Epidermal melanocyte (primary cell): ENCODE results near the gene NINL.
"Not testable (repeated sequence)": the region's sequence is repeated elsewhere in the genome, so short reads cannot be mapped to it uniquely, and the experiment has no call there.

Experiments used
- DNase-seq: peaks from one replicate; pipeline ENCODE4 v3.0.0; 2011; ENCODE audit warnings: low spot score; ENCODE audit not compliant: insufficient read length

NINL gene

GRCh38 chr20:25485872-25486271 lies 99.5 kb downstream of the NINL start:
- no peak for DNase-seq

DNA sequence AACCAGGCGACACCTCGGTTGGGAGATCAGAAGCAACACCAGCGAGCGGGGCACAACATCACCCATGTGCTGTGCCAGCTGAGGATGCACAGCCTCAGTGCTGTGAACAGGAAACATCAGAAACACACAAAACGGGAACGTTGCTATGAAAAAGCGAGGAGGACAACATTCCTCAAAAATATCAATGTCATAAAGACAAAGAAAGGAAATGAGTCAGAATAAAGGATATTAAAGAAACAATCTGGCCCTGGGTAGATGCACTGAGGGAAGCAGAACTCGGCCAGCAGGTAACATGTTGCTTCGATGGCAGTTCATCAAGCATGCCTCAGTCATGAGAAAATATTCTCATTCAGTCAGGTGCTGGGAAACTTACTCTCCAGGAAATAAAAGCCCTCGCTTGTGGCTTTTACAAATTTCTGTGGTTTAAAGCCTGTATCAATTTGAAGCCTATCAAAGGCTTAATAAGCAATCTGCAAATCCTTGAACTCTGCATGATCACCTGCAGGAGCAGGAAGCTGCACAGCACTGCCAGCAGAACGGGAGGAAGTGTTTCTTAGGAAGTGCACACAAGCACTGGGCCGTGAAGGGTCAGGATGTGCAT lies 100.3 kb downstream of the NINL start:
- no peak for DNase-seq

DNA sequence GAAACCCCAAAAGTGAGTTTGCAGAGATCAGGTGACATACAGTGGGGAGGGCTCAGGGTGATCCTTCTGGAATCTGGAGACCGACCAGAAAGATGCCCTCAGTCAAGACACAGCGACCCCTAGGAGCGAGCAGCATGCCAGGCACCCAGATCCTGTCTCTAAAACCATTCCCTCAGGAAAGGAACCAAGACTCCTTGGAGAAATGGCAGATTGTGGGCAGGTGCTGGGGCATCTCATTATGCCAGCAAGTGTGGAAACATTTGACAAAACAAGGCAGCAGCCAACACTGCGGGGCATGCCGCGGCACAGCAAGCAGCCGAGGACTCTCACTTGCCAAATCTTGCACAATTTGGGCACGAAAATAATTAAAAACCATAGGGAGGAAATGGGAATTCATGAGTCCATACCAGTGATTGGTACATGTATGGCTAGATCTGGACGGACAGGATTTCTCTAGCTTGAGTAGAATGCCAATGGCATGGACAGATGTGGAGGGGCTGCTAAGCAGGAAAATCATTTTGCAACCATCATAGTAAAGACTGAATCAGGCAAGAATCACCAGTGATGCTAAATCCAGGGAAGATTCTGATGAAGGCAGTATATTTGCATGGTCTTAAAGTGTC lies 101.0 kb downstream of the NINL start:
- DNase-seq, result no peak

- no peak for DNase-seq
These were observed 101.7 kb downstream of the NINL start for GRCh38 chr20:25483431-25484132.

GRCh38 chr20:25481918-25482253 lies 103.4 kb downstream of the NINL start:
- DNase-seq, result no peak

GRCh38 chr20:25481235-25481917 lies 104.0 kb downstream of the NINL start:
- no peak for DNase-seq

DNA sequence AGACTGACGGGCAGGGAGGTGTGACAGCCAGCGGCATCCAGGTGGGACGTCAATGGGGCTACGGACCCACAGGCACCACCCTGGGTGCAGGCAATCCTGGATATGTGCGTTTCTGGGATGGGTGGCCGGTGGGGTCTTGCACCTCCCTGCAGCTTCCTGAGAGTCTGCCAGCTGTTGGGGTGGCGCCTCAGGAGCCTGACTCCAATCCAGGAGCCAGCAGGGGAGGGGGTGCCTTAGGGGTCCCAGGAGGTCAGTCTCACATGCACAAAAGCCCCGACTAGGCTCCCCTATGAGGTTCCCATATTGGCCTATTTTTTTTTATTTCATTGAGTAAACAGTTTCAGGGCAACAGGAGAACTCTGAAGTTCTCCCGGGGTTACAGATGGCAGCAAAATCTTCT lies 104.5 kb downstream of the NINL start:
- no peak for DNase-seq

DNA sequence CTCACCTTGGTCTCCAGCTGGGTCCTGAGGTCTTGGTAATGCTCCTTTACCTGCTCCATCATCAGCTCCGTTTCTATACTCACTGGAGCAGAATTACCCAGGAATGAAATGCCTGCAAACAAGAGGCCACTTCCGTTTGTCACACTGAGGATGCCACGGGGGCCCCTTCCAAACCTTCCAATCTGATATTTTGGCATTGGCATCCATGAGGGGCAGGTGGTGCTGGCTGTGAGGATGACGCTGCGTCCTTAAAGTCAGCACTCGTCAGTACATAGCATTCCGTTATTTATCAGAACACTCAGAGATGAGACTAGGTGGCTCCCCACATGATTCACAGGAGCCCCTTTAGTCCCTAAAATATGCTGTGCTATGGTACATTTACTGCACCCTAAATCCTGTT lies 105.2 kb downstream of the NINL start:
- no peak for DNase-seq

- DNase-seq, result no peak
These were observed 105.7 kb downstream of the NINL start for GRCh38 chr20:25479638-25480037.

DNA sequence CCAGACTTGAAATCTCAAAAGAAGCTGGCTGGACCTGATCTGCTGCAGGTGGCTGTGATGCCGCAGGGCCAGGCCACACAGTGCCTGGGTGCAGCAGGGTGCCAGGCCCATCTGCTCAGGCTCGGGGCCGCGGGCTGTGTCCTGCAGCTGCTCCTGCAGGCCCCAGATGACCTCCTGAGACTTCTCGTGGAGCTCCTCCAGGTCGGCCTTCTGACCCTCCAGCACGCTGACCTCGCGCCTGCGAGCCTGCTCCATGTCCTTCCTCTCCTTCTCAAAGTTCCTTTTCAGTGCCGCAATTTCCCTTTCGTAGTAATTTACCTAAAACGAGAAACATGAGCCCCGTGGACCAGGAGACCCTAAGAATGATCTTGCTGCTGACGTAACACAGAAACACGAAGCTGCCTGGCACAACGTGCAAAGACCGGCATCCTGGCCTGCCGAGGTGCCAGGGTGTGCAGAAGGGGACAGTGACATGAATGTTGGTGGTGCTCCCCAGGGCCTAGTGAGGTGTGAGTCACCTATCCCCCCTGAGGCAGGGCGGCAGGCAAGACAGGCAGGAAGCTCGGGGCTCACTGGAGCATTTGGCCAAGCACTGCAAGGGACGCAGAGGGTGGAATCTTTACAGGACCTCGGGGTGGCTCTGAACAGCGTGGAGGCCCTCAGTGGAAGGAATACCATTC lies 106.3 kb downstream of the NINL start:
- DNase-seq, result no peak

DNA sequence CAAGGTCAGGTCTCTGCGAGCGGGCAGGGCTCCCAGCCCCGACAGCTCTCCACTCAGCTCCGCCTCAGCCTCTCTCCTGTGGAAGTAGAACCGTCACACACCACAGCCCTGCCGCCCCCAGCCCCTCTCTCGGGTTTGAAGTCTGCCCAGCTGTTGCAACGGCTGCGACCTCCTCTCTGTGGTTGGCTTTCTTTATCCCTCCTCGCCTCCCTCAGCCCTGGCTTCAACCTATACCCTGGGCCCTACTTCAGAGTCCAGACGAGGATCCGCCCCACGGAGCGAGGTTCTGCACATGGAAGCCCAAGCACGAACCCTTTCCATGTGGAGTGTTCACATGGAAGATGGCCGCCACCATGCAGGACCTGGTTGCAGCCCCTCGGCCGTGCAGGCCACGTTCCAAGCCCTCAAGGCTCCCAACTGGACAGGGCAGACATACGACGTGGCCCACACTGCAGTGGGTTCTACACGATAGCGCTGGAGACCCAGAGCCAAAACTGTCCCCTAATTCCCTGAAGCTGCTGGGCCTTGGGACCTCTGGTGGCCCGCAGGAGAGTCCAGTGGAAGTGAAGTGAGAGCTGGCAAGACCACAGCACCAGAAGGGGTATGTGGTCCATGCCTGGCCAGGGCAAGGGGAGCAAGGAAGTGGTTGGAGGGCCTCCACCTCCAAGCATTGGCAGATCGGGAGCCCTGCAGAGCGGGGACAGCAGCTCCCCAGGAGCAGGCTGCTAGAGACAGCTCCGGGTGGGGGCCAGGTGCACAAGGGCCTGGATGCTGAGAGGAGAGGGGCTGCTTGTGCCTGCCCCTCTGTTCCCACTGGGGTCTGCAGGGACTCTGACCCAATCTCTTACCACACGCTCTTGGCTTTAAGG lies 108.1 kb downstream of the NINL start:
- no peak for DNase-seq

DNA sequence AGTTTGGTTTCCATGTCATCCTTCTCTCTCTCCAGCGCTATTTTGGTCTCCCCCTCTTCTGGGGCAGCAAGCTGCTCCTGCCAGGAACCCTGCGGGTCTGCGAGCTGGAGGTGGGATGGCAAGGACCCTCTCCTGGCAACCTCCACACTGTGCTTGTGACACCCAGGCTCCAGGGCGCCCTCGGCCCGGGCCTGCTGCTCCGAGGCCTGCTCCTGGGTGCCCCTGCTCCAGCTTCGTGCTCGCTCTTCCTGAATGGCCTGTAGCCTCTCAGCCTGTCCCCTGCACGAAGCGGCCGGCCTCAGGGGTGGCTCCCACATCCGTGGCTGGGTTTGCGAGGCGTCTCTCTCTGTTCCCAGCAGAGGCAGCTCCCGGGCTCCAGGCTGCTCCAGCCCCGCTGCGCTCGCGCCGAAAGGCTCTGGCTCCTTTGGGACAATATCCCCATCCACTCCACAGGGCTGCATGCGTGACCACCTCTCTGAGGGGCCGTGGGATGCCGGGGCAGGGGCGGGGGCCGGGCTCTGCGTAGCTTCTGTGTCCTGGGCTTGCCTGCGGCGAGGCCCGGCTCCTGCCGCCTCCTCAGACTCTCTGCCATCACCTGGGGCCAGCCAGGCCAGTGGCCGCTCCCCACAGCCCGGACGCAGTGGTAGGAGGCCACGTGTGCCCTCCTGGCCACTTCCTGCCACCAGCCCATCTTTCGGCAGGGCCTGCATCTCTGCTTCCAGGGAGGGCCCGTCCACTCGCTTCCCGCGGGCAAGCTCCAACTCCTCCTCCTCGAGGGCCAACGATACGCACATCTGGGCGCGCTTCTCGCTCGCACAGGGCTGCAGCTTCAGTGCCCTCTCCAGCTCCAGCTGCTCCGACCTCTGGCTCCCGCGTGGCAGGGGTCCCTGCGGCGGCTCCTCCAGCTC lies 109.0 kb downstream of the NINL start:
- DNase-seq, result no peak

DNA sequence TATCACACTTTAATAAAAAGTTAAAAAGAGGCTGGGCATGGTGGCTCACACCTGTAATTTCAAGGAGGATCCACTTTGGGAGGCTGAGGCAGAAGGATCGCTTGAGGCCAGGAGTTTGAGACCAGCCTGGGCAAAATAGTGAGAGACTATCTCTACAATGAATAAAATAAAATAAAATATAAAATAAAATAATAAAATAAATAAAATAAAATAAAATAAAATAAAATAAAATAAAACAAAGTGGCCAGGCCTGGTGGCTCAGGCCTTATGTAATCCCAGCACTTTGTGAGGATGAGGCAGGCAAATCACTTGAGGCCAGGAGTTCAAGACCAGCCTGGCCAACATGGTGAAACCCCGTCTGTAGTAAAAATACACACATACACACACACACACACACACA lies 112.0 kb downstream of the NINL start:
- not testable (repeated sequence) for DNase-seq

- DNase-seq, result no peak
These were observed 114.3 kb downstream of the NINL start for GRCh38 chr20:25471020-25471419.

DNA sequence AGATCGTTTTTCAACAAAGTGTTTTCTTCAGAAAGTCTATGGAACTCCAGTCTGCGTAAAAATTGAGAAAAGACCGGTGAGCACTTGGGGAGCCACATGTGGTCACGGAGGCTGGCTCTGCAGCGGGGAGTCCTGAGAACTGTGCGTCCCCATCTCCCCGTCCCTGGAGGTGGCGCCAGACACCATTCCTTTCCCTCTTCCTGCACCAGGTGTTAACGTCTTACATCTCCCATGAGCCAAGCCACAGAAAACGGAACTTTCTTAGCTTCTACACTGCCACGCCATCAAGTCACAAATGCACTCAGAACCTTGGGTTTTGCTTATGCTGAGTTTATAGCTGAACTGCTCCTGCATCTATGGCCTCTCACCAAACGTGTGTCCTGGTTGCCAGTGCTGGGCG lies 115.3 kb downstream of the NINL start:
- DNase-seq, result no peak

DNA sequence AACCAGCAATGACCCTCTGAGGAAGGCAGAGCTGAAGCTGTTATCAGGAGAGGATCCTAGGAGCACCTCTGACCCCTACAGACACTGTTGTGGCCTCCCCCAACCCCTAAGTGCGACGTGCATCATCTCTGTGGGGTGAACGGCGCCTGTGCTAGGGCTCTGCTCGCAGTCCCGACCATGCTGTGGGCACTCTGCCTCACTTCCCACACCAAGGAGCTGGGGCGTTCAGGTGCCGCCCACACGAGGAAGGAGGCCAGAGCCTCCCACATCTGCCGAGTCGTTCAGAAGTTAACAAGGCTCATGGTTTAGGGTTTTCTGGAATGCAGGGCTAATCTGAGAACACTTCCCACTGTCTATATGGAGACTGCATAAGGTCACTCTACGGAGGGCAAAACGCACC lies 115.8 kb downstream of the NINL start:
- DNase-seq, result no peak

- DNase-seq, result no peak
These were observed 116.9 kb downstream of the NINL start for GRCh38 chr20:25468126-25469075.

GRCh38 chr20:25467441-25467840 lies 117.9 kb downstream of the NINL start:
- DNase-seq, result no peak

- no peak for DNase-seq
These were observed 118.5 kb downstream of the NINL start for GRCh38 chr20:25466846-25467245.
